ENCODE data around the gene MPDZ.

- no peak for TF ChIP-seq CTCF (conservative IDR thresholded peaks at IDR 0.05; ENCODE audit: low read depth in 2 of 2)
- TF ChIP-seq EZH2 (IDR thresholded peaks at IDR 0.05; ENCODE audit: low read depth, unreplicated experiment): no peak
- no peak for TF ChIP-seq JUNB (IDR thresholded peaks at IDR 0.05; ENCODE audit: unreplicated experiment)
- TF ChIP-seq POLR2AphosphoS5 (IDR thresholded peaks at IDR 0.05; ENCODE audit: low read depth): no peak
- TF ChIP-seq, protein P1, sequence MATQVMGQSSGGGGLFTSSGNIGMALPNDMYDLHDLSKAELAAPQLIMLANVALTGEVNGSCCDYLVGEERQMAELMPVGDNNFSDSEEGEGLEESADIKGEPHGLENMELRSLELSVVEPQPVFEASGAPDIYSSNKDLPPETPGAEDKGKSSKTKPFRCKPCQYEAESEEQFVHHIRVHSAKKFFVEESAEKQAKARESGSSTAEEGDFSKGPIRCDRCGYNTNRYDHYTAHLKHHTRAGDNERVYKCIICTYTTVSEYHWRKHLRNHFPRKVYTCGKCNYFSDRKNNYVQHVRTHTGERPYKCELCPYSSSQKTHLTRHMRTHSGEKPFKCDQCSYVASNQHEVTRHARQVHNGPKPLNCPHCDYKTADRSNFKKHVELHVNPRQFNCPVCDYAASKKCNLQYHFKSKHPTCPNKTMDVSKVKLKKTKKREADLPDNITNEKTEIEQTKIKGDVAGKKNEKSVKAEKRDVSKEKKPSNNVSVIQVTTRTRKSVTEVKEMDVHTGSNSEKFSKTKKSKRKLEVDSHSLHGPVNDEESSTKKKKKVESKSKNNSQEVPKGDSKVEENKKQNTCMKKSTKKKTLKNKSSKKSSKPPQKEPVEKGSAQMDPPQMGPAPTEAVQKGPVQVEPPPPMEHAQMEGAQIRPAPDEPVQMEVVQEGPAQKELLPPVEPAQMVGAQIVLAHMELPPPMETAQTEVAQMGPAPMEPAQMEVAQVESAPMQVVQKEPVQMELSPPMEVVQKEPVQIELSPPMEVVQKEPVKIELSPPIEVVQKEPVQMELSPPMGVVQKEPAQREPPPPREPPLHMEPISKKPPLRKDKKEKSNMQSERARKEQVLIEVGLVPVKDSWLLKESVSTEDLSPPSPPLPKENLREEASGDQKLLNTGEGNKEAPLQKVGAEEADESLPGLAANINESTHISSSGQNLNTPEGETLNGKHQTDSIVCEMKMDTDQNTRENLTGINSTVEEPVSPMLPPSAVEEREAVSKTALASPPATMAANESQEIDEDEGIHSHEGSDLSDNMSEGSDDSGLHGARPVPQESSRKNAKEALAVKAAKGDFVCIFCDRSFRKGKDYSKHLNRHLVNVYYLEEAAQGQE (IDR thresholded peaks at IDR 0.05; ENCODE audit: unreplicated experiment): no peak
- TF ChIP-seq EZH2phosphoT487 (IDR thresholded peaks at IDR 0.05; ENCODE audit: unreplicated experiment): no peak
- TF ChIP-seq CREB1 (CRISPR knock-in tag; IDR thresholded peaks at IDR 0.05; ENCODE audit: low read depth): no peak
- TF ChIP-seq ZNF114 (CRISPR knock-in tag; IDR thresholded peaks at IDR 0.05): no peak
- TF ChIP-seq ETS1 (IDR thresholded peaks at IDR 0.05): no peak
- no peak for TF ChIP-seq NANOG (IDR thresholded peaks at IDR 0.05; ENCODE audit: borderline replicate concordance)
- no peak for TF ChIP-seq ZNF331 (CRISPR knock-in tag; IDR thresholded peaks at IDR 0.05; ENCODE audit: low read depth)
These were observed 13.3 kb downstream of the MPDZ start for GRCh38 chr9:13266167-13266566.

Measured in GM23338 (cell line).